Erythroblast (primary cell): Measurements from ENCODE around the gene TCERG1L.
"Not testable (repeated sequence)": the region's sequence is repeated elsewhere in the genome, so short reads cannot be mapped to it uniquely, and the experiment has no call there.

Source experiments
- DNase-seq, 2 experiments: peaks; one replicate each; lab custom pipeline; 2025; lab: John Stamatoyannopoulos, UW
- GATA1 ChIP-seq: IDR thresholded peaks from 2 replicates; pipeline ENCODE4 v1.6.1; 2011; ENCODE audit warnings: low read depth, mild to moderate bottlenecking, control low read depth, low read length, moderate library complexity
- POLR2A ChIP-seq: IDR thresholded peaks from 2 replicates; pipeline ENCODE4 v1.6.1; 2011; ENCODE audit warnings: mild to moderate bottlenecking, low read length

Gene TCERG1L

DNA sequence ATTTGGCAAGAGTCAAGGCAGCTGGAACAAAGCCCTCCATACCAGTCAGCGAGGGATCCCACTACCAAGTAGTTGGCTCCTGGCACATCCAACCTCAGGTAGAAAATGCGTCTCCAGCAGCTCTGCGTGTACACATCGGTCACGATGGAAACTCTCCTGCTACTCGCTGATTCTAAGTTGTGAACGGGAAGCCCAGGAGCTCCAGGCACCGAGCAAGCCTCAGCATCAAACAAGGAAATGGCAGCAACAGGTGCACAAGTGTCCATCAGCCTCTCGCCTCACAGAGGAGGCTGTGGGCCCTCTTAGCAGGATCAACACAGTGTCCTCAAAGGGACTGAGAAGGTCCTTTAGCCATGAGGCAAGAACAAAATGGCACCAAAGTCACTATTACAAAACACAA lies 127.0 kb downstream of the TCERG1L start:
- no peak for TF ChIP-seq GATA1
- TF ChIP-seq POLR2A = no peak
- DNase-seq = no peak

DNA sequence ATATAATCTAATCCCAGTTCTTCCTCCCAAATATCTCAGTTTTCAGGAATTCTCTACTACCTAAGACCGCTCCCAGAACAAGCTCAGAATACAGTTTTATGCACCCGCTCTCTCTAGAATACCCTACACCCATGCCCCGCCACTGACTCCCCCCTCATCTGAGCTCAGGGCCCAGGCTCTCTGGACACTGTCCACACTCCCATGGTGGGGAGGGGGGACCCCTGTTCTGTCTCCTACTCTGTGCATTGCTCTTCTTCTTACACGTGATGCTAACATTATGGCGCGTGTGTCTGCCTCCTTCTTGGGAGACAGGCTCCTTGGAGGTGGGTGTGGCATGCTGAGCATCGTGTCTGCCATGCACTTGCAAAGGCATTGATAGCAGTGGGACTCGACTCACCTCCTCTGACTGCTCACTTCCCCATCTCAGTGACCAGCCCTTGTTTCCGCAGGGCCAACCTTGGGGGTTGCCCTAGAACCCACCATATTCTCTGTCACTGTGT lies 127.9 kb downstream of the TCERG1L start:
- no peak for TF ChIP-seq POLR2A
- no peak for TF ChIP-seq GATA1
- no peak for DNase-seq

DNA sequence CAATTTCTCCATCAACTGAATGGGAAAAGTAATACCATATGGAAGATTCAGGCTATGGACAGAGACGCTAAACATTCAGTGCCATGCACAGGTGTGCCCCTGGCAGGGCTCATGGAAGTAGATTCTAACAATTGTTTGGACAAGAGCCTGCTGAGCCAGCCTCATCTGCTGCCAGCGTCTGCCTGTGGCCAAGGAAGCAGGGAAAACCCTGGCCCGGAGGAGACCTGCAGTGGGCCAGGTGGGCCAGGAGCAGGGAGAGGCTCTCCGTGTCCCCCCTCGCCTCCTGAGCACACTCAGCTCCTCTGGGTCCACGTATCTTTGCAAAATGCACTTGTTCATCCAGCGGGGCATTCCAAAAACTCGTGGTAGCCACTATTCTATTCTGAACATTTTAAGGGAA lies 130.1 kb downstream of the TCERG1L start:
- DNase-seq = no peak
- TF ChIP-seq GATA1 (no peak), POLR2A (no peak)

DNA sequence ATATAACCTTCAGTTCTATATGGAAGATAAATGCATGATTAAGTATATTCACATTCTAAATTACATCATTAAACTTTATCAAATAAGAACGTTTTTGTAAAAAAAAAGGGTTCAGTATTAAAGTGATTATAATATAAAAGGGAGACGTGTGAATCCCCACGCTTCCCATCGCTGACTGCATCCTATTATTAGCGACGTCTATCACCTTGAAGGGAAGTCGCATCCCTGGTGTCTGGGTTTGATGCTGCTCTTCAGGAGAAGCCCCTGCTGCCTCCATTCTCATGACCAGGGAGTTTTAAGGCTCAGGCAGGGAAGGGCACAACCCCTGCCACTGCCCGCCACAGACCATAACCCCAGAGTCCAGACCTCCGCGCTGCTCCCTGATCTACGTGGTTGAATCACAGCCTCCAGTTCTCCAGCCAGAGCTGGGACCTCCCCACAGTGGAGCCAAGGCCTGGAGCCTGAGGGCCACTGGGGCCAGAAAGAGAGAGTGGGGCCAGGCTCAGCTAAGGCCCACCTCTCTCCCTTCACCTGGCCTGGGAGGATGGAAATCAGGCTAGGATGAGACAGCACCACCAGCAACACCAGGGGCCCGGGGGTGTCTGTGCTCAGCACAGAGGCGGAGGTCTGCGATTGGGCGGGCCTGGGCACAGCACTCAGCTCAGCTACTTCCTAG lies 130.6 kb downstream of the TCERG1L start:
- TF ChIP-seq GATA1 (no peak), POLR2A (no peak)
- DNase-seq = no peak

DNA sequence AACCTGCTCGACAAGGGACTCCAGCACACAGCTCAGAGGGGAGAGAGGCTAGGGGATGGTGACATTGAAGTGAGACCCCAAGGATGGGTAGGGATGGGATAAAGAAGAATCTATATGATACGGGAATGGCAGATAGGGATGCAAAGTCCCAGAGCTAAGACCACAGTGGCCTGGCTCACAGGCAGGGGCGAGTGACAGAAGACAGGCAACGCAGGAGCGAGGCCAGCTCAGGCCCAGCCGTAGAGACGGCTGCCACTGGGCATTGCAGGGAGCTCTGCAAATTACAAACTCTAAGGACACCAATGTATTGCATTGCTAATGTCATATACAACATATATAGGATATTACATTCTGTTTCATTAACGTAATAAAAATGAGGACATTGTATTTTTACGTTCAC lies 131.4 kb downstream of the TCERG1L start:
- no peak for TF ChIP-seq GATA1
- no peak for TF ChIP-seq POLR2A
- DNase-seq = no peak

DNA sequence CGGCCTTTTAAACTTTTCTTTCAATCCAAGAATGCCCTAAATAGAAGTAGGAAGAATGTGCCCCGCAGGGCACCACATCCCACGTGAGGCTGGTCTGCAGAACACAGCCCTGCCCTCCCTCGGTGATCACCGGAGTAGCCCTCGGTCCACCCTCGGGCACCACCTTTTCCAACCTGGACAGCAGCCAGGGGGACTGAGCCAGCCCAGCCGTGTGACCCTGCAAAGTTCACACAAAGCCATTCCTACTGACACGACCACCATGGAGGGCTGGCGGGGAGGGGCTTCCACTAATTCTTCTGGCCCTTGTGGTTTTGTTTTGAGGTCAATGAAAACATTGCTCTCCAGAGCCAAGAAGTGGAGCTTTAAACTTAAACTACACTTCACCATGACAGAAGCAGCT lies 132.2 kb downstream of the TCERG1L start:
- DNase-seq = no peak
- no peak for TF ChIP-seq GATA1
- no peak for TF ChIP-seq POLR2A

DNA sequence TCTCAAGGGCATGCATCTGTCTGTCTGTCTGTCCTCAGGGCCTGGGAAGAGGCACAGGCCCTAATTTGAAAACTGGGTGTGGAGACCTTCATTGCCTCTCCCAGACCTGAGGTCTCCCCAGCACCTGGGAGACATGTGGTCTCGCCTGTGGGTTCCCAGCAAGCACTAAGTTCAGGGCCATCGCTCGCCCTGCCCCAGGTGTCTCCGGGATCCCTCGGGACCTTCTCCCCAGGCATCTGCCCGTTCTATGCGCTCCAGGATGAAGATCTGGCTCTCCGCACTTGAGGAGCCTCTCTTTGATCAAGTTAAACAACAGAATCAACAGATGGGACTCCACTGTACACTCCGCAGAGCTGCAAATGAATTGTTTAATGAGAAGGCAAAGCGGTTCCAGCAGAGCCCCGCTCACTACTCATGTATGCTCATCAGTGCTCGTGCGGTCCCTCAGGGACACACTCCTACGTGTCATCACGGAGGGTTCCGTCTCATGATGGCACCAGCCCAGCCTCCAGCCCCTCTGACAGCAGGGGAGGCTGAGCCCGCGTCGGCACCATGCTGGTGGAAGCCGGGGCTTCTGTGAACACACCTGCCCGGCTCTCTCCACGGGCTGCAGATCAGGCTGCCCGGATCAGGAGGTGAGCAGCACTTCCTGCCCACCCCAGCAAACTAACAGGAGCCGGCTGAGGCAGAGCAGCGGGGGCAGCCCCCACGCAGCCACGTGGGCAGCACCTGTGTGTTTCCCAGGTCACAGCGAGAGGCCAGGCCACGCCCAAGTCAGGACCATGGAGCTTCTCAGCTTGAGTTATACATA lies 132.8 kb downstream of the TCERG1L start:
- TF ChIP-seq POLR2A (no peak), GATA1 (no peak)
- DNase-seq = no peak

DNA sequence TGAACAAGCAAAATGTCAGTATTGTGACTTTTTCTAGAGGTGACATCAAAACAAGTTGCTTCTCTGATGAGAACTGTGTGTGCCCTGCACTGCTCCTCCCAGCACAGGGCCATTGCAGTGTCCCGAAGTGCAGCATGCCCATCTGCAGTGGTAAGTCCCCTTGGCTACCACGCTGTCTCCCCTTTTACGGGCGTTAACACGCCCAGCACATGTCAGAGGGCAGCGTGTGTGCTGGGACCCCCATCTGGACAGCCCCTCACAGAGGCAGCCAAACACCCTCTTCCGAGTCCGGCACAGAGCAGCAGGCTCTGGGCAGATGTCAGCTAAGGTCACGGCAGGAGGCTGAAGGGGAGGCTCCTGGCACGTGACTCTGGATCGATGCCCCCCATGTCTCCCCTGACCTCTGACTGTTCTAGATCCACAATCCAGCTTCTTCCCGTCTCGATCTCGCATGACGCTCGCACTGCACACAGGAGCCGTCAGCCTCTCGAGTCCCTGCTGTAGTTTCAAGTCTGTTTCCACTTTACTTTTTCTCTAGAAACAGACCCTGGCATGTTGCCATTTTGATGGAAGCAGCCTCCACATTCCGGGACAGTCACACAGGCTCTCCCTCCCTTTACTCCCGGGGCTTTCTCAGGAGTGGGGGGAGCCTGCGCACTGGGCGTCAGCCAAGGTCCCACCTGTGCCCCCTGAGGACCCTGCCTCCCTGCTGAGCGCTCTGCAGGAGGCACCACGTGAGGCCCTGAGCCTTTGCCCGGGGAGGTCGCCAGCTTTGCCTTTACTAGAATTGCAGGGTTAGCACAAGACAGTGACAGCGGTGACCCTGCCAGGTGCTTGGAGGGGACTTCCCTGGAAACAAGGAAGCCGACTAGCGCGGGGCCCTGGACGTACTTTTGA lies 133.8 kb downstream of the TCERG1L start:
- no peak for DNase-seq
- TF ChIP-seq POLR2A (no peak), GATA1 (no peak)

DNA sequence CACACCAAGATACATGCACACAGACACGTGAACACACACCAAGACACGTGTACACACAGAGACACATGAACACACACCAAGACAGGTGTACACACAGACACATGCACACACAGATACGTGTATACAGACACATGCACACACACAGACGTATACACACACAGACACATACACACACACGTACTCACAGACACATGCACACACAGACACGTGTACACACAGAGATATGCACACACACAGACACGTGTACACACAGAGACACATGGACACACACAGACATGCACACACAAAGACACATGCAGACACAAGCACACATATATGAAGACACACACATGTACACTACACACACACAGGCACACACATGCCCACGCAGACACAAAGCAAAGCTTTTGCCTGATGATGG lies 134.6 kb downstream of the TCERG1L start:
- DNase-seq = peak in 1 of 2 experiments; percentile 1
- no peak for TF ChIP-seq POLR2A

DNA sequence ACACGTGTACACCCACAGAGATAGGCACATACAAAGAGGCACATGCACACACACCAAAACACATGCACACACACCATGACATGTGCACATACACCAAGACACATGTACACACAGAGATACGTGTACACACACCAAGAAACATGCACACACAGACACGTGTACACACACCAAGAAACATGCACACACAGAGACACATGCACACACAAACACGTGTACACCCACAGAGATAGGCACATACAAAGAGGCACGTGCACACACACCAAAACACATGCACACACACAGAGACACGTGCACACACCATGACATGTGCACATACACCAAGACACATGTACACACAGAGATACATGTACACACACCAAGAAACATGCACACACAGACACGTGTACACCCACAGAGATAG lies 135.2 kb downstream of the TCERG1L start:
- DNase-seq = not testable (repeated sequence)

DNA sequence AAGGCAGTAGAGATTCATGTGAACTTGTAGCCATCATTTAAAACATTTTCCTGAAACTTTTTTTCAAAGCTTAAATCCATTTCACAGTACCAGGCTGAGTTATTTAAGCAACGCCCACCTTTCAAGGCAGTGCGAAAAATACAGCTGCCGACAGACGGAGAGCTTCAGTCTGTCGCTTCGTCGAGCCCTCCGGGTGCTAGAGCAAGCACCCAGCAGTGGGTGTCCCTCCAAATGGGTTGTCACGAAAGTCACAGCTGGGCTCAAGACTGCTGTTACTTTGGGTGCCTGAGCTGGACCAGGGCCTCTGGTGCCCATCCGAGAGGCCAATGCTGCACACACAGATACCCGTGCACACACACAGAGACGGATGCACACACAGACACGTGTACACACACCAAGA lies 135.6 kb downstream of the TCERG1L start:
- DNase-seq = no peak
- TF ChIP-seq GATA1 (no peak), POLR2A (no peak)

DNA sequence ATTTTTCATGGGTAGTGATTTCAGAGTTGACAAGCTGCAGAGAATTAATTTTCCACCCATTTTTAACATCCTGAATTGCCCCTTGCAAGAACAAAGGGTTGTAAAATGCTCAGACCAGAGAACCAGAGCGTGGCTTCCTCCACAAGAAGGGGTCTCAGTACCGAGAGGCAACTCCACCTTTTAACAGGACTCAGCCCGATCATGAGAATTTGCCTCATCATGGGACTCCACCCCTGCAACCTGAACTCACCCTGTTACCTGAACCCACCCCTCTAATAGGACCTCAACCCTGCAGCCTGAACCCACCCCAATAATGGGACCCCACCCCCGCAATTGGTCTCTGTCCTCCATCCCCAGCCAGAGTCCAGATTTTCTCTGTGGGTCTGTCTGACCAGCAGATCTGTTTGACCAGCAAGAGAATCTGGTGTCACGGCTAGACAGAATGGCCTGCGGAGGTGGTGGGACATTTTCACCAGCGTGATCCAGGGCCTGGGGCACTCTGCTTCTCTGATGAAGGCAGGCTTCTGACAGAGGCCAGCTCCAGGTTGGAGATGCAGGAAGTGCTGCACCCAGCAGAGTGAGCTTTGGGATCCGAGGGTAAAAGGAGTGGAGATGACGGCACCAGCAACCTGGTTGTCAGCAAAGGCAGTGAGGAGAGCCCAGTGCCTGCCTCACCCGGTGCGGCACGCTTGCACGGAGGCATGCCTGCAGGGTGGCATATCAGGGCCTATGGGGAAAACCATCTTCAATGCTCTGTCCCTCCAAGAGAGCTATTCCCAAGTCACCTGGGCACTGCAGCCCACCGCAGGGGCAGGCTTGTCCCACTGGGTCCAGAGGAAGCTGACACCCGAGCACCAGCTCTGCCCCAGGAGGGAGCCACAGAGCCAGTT lies 136.6 kb downstream of the TCERG1L start:
- TF ChIP-seq GATA1 = no peak
- TF ChIP-seq POLR2A = no peak
- no peak for DNase-seq

DNA sequence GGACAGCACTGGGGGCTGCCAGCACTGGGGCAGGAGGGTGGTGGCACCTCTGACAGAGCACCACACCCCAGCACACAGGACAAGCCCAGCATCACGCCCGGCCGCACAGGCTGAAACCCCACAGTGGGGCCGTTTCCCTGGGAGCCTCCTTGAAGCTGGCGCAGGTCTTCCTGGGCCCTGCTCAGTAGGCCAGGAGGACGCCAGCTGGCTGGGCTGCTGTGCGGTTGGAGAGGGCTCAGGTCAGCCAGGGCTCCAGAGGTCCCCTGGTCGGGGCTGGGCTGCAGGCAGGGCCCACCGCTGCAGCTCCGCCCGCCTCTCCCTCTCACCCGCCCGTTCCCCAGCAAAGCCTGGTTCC lies 137.3 kb downstream of the TCERG1L start:
- TF ChIP-seq GATA1 = no peak
- no peak for TF ChIP-seq POLR2A
- no peak for DNase-seq
